GM12878 (cell line): ENCODE results near the gene SACM1L. TPM values are rescaled to one million over a fixed set of nuclear protein-coding genes. Genes with fewer than 3 reads are reported as not detected.

Experiments used
- ATAC-seq: fragments of 200-7000 bp; cut with Tn5 transposase; 3 replicates; pipeline ENCODE4 v1.9.1; 2020; ENCODE audit warnings: mild to moderate bottlenecking, moderate library complexity
- BruUV-seq: library from RNA; stranded (reverse); fragments of 400-500 nt; replicated peaks from 2 replicates; lab custom pipeline; 2021; lab: Mats Ljungman, UMichigan
- CTCF ChIA-PET: fragments of 300-600 bp; sonication (Branson Sonifier 250); formaldehyde crosslinking; extraction: SDS; loops from one replicate; lab custom pipeline; 2021; ENCODE audit warnings: inconsistent platforms; lab: Yijun Ruan, JAX
- POLR2A ChIA-PET: fragments of 350-600 bp; formaldehyde crosslinking; extraction: SDS; loops from one replicate; lab custom pipeline; 2021; ENCODE audit warnings: inconsistent platforms; lab: Charles Lee
- RAD21 ChIA-PET: fragments of 300-600 bp; sonication (Branson Sonifier 250); formaldehyde crosslinking; loops from one replicate; lab custom pipeline; 2023; ENCODE audit warnings: antibody characterized with exemption; ENCODE audit not compliant: unreplicated experiment; lab: Charles Lee
- SMC1A ChIA-PET: fragments of 300-600 bp; sonication (Branson Sonifier 250); formaldehyde crosslinking; loops from one replicate; lab custom pipeline; 2023; ENCODE audit not compliant: unreplicated experiment, uncharacterized antibody; lab: Charles Lee
- DNase-seq: peaks from one replicate; pipeline ENCODE4 v3.0.0-alpha.2; 2011; ENCODE audit warnings: low read depth, low spot score
- FAIRE-seq: peaks from 3 replicates; lab custom pipeline; 2011; peaks lifted over from hg19 to GRCh38; lab: Jason Lieb, UNC
- H2AFZ ChIP-seq: 2 replicates; pipeline ENCODE4 v1.6.0; 2011; ENCODE audit warnings: low read depth, low read length, control low read depth; ENCODE audit not compliant: control insufficient read depth
- H3K27ac ChIP-seq: 2 replicates; pipeline ENCODE4 v1.5.1; 2011; ENCODE audit warnings: control low read depth; ENCODE audit not compliant: control insufficient read depth, insufficient read depth
- H3K27me3 ChIP-seq, 2 experiments: replicated peaks in 1 of 2; 2 replicates each; pipeline versions ENCODE4 v1.6.0 to v1.6.1; 2011; ENCODE audit warnings: low read length in 1 of 2; ENCODE audit not compliant: control insufficient read depth in 2 of 2, insufficient read depth in 2 of 2
- H3K36me3 ChIP-seq, 2 experiments: 2 replicates each; pipeline ENCODE4 v1.5.1; 2011; ENCODE audit warnings: low read length in 1 of 2; ENCODE audit not compliant: control insufficient read depth in 2 of 2, insufficient read depth in 2 of 2
- H3K4me1 ChIP-seq: 2 replicates; pipeline ENCODE4 v1.6.1; 2011; ENCODE audit warnings: mild to moderate bottlenecking, low read length, moderate library complexity, mixed read lengths; ENCODE audit not compliant: control insufficient read depth, insufficient read depth
- H3K4me2 ChIP-seq: 2 replicates; pipeline ENCODE4 v1.6.0; 2011; ENCODE audit warnings: control low read depth; ENCODE audit not compliant: control insufficient read depth, insufficient read depth
- H3K4me3 ChIP-seq: fragments of 200-600 bp; sonication (generic); 2 replicates; pipeline ENCODE4 v1.5.1; 2016
- H3K79me2 ChIP-seq: 2 replicates; pipeline ENCODE4 v1.6.0; 2011; ENCODE audit warnings: low read length; ENCODE audit not compliant: control insufficient read depth, insufficient read depth
- H3K9ac ChIP-seq: 2 replicates; pipeline ENCODE4 v1.8.0; 2011; ENCODE audit warnings: low read length, control low read depth, mixed read lengths; ENCODE audit not compliant: control insufficient read depth, insufficient read depth
- H3K9me3 ChIP-seq: replicated peaks from 3 replicates; pipeline ENCODE4 v1.5.1; 2011; ENCODE audit warnings: mild to moderate bottlenecking, low read length; ENCODE audit not compliant: control insufficient read depth, insufficient read depth
- H4K20me1 ChIP-seq: 2 replicates; pipeline ENCODE4 v1.6.0; 2011; ENCODE audit not compliant: control insufficient read depth, insufficient read depth
- SP1 ChIP-seq: IDR thresholded peaks from one replicate; pipeline ENCODE4 v1.6.1; 2011; ENCODE audit warnings: low read depth, low read length
- ZZZ3 ChIP-seq: IDR thresholded peaks from 2 replicates; pipeline ENCODE4 v1.6.1; 2011; ENCODE audit warnings: low read depth; ENCODE audit not compliant: control insufficient read depth, insufficient read length
- WGBS: methylation state at CpG from one replicate; pipeline ENCODE4 v1.1.6; 2016; ENCODE audit warnings: low lambda C conversion rate; ENCODE audit not compliant: insufficient replicate concordance, insufficient coverage; ENCODE audit errors: missing lambda C conversion rate; 5-methylcytosine and 5-hydroxymethylcytosine counted together
- in situ Hi-C: fragments of 300-500 bp; cut with MboI; formaldehyde crosslinking; loops from 9 replicates; pipeline ENCODE4 v1.14.3; 2018; ENCODE audit warnings: mixed read lengths
- intact Hi-C: fragments of 100-400 bp; cut with micrococcal nuclease; formaldehyde crosslinking; loops from one replicate; pipeline ENCODE4 v1.14.2; 2022; ENCODE audit not compliant: unreplicated experiment
- polyA plus RNA-seq, 11 experiments: library from polyadenylated mRNA; depleted of rRNA in 4 of 11; unstranded in 6 of 11; stranded (reverse) in 5 of 11; fragments of >200 nt; fragmentation: Nextera tagmentation in 4 of 11; fragmentation: Illumina TruSeq in 1 of 11; extraction: Ambion mirVana in 4 of 11; extraction: Trizol in 1 of 11; gene quantifications; 1 replicate in 1 of 11; 2 replicates in 10 of 11; pipeline versions ENCODE4 v1.2.1 to v1.2.3, GENCODE V29; 2011 to 2016; ENCODE audit warnings: inconsistent platforms in 2 of 11, missing spikeins in 2 of 11, low read depth in 1 of 11
- total RNA-seq, 4 experiments: library from RNA; depleted of rRNA in 3 of 4; stranded (reverse); fragments of >200 nt in 3 of 4; fragmentation: Illumina TruSeq in 1 of 4; extraction: Trizol in 1 of 4; gene quantifications; 2 replicates each; pipeline versions ENCODE4 v1.2.1 to v1.2.3, GENCODE V29; 2013 to 2021
- TF ChIP-seq, protein P1 (sequence below): IDR thresholded peaks from 2 replicates; pipeline ENCODE4 v1.6.1; 2012; ENCODE audit warnings: improper control_type of control experiment, low read depth, low read length; ENCODE audit not compliant: insufficient replicate concordance
- TF ChIP-seq, protein P2 (sequence below): fragments of 450-650 bp; IDR thresholded peaks from 2 replicates; pipeline ENCODE4 v1.6.1; 2016; ENCODE audit warnings: mild to moderate bottlenecking
- TF ChIP-seq, protein P3 (sequence below): IDR thresholded peaks from 2 replicates; pipeline ENCODE4 v1.6.1; 2012; ENCODE audit warnings: mild to moderate bottlenecking, low read depth, low read length
- TF ChIP-seq, protein P4 (sequence below): fragments of 450-650 bp; IDR thresholded peaks from 2 replicates; pipeline ENCODE4 v1.6.1; 2017; ENCODE audit warnings: mild to moderate bottlenecking, moderate library complexity
- TF ChIP-seq, protein P5 (sequence below): fragments of 450-650 bp; IDR thresholded peaks from 2 replicates; pipeline ENCODE4 v1.6.1; 2016; ENCODE audit warnings: mild to moderate bottlenecking

The SACM1L gene
- total and polyA plus RNA-seq, 10 of the 15 experiments (the other 5 are each of a cell fraction or from before 2014, with no cell fraction given) = 16.5 to 48.3 (median 28.9) TPM

DNA sequence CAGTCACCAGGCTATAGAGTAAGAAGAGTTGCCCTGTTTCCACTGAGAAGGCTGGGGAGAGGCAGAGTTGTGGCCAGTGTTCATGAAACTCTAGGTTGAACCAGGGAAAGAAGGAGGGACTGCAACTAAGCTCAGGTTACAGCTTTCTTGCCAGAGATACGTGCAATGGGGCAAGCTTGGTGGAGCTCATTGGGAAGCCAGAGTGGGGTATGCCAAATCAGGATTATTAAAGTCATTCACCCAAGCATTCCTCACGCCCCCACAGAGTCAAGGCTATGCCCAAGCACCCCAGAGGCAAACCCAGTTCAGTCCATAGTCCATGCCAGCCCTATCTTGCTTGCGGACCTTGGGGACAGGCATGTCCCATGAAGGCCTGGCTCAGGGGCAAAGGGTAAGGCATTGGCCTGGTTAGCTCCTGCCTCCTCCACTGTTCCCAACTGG lies 89.6 kb downstream of the SACM1L start:
- H3K4me2 ChIP-seq = no peak overlapping the region
- CTCF ChIA-PET = no interaction called here
- no peak overlapping the region for H3K9ac ChIP-seq
- 61% methylated on average over 3 of the region's 3 CpGs for WGBS
- ATAC-seq (no peak), FAIRE-seq (no peak), DNase-seq (no peak)
- intact Hi-C loops = no loop called here
- no peaks in the 10 kb centered on the region for H4K20me1 ChIP-seq
- H3K27me3 ChIP-seq = 0 out of 4 replicates have a peak, but pooled peaks cover 0 to 5% of the 10 kb centered on the region in 2 experiments
- no TSS peak for BruUV-seq
- no peaks in the 10 kb centered on the region for H3K9me3 ChIP-seq
- in situ Hi-C loops = no loop called here
- H3K79me2 ChIP-seq = no peaks in the 10 kb centered on the region
- H3K27ac ChIP-seq = no peak overlapping the region
- no peaks in the 10 kb centered on the region for H3K4me1 ChIP-seq
- H3K36me3 ChIP-seq = no peaks in the 10 kb centered on the region
- POLR2A ChIA-PET = interaction anchor here (0.6 kb wide), 1 partner anchor 283 kb away, joined by 3 read pairs; no protein-coding TSS in a partner anchor
- RAD21 ChIA-PET = interaction anchor here (1.5 kb wide), 1 partner anchor 131 kb away, joined by 4 read pairs; no protein-coding TSS in a partner anchor
- SMC1A ChIA-PET = interaction anchor here (0.6 kb wide), 1 partner anchor 12 kb away, joined by 3 read pairs; no protein-coding TSS in a partner anchor
- H3K4me3 ChIP-seq = no peak overlapping the region
- H2AFZ ChIP-seq = no peak overlapping the region
- TF ChIP-seq, protein P1, sequence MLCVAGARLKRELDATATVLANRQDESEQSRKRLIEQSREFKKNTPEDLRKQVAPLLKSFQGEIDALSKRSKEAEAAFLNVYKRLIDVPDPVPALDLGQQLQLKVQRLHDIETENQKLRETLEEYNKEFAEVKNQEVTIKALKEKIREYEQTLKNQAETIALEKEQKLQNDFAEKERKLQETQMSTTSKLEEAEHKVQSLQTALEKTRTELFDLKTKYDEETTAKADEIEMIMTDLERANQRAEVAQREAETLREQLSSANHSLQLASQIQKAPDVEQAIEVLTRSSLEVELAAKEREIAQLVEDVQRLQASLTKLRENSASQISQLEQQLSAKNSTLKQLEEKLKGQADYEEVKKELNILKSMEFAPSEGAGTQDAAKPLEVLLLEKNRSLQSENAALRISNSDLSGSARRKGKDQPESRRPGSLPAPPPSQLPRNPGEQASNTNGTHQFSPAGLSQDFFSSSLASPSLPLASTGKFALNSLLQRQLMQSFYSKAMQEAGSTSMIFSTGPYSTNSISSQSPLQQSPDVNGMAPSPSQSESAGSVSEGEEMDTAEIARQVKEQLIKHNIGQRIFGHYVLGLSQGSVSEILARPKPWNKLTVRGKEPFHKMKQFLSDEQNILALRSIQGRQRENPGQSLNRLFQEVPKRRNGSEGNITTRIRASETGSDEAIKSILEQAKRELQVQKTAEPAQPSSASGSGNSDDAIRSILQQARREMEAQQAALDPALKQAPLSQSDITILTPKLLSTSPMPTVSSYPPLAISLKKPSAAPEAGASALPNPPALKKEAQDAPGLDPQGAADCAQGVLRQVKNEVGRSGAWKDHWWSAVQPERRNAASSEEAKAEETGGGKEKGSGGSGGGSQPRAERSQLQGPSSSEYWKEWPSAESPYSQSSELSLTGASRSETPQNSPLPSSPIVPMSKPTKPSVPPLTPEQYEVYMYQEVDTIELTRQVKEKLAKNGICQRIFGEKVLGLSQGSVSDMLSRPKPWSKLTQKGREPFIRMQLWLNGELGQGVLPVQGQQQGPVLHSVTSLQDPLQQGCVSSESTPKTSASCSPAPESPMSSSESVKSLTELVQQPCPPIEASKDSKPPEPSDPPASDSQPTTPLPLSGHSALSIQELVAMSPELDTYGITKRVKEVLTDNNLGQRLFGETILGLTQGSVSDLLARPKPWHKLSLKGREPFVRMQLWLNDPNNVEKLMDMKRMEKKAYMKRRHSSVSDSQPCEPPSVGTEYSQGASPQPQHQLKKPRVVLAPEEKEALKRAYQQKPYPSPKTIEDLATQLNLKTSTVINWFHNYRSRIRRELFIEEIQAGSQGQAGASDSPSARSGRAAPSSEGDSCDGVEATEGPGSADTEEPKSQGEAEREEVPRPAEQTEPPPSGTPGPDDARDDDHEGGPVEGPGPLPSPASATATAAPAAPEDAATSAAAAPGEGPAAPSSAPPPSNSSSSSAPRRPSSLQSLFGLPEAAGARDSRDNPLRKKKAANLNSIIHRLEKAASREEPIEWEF = no peak
- TF ChIP-seq, protein P2, sequence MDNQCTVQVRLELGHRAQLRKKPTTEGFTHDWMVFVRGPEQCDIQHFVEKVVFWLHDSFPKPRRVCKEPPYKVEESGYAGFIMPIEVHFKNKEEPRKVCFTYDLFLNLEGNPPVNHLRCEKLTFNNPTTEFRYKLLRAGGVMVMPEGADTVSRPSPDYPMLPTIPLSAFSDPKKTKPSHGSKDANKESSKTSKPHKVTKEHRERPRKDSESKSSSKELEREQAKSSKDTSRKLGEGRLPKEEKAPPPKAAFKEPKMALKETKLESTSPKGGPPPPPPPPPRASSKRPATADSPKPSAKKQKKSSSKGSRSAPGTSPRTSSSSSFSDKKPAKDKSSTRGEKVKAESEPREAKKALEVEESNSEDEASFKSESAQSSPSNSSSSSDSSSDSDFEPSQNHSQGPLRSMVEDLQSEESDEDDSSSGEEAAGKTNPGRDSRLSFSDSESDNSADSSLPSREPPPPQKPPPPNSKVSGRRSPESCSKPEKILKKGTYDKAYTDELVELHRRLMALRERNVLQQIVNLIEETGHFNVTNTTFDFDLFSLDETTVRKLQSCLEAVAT = no peak
- TF ChIP-seq, protein P3, sequence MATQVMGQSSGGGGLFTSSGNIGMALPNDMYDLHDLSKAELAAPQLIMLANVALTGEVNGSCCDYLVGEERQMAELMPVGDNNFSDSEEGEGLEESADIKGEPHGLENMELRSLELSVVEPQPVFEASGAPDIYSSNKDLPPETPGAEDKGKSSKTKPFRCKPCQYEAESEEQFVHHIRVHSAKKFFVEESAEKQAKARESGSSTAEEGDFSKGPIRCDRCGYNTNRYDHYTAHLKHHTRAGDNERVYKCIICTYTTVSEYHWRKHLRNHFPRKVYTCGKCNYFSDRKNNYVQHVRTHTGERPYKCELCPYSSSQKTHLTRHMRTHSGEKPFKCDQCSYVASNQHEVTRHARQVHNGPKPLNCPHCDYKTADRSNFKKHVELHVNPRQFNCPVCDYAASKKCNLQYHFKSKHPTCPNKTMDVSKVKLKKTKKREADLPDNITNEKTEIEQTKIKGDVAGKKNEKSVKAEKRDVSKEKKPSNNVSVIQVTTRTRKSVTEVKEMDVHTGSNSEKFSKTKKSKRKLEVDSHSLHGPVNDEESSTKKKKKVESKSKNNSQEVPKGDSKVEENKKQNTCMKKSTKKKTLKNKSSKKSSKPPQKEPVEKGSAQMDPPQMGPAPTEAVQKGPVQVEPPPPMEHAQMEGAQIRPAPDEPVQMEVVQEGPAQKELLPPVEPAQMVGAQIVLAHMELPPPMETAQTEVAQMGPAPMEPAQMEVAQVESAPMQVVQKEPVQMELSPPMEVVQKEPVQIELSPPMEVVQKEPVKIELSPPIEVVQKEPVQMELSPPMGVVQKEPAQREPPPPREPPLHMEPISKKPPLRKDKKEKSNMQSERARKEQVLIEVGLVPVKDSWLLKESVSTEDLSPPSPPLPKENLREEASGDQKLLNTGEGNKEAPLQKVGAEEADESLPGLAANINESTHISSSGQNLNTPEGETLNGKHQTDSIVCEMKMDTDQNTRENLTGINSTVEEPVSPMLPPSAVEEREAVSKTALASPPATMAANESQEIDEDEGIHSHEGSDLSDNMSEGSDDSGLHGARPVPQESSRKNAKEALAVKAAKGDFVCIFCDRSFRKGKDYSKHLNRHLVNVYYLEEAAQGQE = no peak
- TF ChIP-seq, protein P4, sequence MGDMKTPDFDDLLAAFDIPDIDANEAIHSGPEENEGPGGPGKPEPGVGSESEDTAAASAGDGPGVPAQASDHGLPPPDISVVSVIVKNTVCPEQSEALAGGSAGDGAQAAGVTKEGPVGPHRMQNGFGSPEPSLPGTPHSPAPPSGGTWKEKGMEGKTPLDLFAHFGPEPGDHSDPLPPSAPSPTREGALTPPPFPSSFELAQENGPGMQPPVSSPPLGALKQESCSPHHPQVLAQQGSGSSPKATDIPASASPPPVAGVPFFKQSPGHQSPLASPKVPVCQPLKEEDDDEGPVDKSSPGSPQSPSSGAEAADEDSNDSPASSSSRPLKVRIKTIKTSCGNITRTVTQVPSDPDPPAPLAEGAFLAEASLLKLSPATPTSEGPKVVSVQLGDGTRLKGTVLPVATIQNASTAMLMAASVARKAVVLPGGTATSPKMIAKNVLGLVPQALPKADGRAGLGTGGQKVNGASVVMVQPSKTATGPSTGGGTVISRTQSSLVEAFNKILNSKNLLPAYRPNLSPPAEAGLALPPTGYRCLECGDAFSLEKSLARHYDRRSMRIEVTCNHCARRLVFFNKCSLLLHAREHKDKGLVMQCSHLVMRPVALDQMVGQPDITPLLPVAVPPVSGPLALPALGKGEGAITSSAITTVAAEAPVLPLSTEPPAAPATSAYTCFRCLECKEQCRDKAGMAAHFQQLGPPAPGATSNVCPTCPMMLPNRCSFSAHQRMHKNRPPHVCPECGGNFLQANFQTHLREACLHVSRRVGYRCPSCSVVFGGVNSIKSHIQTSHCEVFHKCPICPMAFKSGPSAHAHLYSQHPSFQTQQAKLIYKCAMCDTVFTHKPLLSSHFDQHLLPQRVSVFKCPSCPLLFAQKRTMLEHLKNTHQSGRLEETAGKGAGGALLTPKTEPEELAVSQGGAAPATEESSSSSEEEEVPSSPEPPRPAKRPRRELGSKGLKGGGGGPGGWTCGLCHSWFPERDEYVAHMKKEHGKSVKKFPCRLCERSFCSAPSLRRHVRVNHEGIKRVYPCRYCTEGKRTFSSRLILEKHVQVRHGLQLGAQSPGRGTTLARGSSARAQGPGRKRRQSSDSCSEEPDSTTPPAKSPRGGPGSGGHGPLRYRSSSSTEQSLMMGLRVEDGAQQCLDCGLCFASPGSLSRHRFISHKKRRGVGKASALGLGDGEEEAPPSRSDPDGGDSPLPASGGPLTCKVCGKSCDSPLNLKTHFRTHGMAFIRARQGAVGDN = no peak
- TF ChIP-seq ZZZ3 (no peak), SP1 (no peak)
- TF ChIP-seq, protein P5, sequence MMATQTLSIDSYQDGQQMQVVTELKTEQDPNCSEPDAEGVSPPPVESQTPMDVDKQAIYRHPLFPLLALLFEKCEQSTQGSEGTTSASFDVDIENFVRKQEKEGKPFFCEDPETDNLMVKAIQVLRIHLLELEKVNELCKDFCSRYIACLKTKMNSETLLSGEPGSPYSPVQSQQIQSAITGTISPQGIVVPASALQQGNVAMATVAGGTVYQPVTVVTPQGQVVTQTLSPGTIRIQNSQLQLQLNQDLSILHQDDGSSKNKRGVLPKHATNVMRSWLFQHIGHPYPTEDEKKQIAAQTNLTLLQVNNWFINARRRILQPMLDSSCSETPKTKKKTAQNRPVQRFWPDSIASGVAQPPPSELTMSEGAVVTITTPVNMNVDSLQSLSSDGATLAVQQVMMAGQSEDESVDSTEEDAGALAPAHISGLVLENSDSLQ = no peak
